HG03442 (cell line): Measurements from ENCODE around the gene SMIM23.

Experiments
- ATAC-seq: cut with Tn5 transposase; IDR thresholded peaks from one replicate; pipeline ENCODE4 v1.9.1; 2021; ENCODE audit warnings: mild to moderate bottlenecking, moderate library complexity; ENCODE audit not compliant: unreplicated experiment

SMIM23 gene

GRCh38 chr5:171785517-171785916, at the start of gene SMIM23:
SMIM23 (plus strand) TSS chr5:171785817; CDS start chr5:171785872, 55 bp downstream.
- no peak for ATAC-seq

GRCh38 chr5:171736976-171737891, 48.4 kb upstream of the SMIM23 start:
- no peak for ATAC-seq

- no peak for ATAC-seq
Observed at GRCh38 chr5:171738501-171738900, 47.1 kb upstream of the SMIM23 start.

- no peak for ATAC-seq
Observed at GRCh38 chr5:171739271-171739670, 46.3 kb upstream of the SMIM23 start.

GRCh38 chr5:171743436-171744076, 42.1 kb upstream of the SMIM23 start:
- ATAC-seq, result no peak

GRCh38 chr5:171744264-171744663, 41.4 kb upstream of the SMIM23 start:
- no peak for ATAC-seq

- no peak for ATAC-seq
Observed at GRCh38 chr5:171744882-171745281, 40.7 kb upstream of the SMIM23 start.

- no peak for ATAC-seq
Observed at GRCh38 chr5:171745602-171746001, 40.0 kb upstream of the SMIM23 start.

GRCh38 chr5:171747061-171747859, 38.4 kb upstream of the SMIM23 start:
- ATAC-seq, result no peak

- no peak for ATAC-seq
Observed at GRCh38 chr5:171748720-171749119, 36.9 kb upstream of the SMIM23 start.

- no peak for ATAC-seq
Observed at GRCh38 chr5:171749365-171749764, 36.3 kb upstream of the SMIM23 start.

- no peak for ATAC-seq
Observed at GRCh38 chr5:171750311-171750788, 35.3 kb upstream of the SMIM23 start.

GRCh38 chr5:171755354-171755821, 30.2 kb upstream of the SMIM23 start:
- no peak for ATAC-seq

GRCh38 chr5:171757853-171758535, 27.6 kb upstream of the SMIM23 start:
- ATAC-seq, result no peak

- ATAC-seq, result no peak
Observed at GRCh38 chr5:171759777-171760176, 25.8 kb upstream of the SMIM23 start.

GRCh38 chr5:171762021-171762608, 23.5 kb upstream of the SMIM23 start:
- ATAC-seq, result no peak

GRCh38 chr5:171762903-171763302, 22.7 kb upstream of the SMIM23 start:
- no peak for ATAC-seq

- ATAC-seq, result no peak
Observed at GRCh38 chr5:171764265-171764664, 21.4 kb upstream of the SMIM23 start.

- no peak for ATAC-seq
Observed at GRCh38 chr5:171766875-171767274, 18.7 kb upstream of the SMIM23 start.

- ATAC-seq, result no peak
Observed at GRCh38 chr5:171770153-171770552, 15.5 kb upstream of the SMIM23 start.
